NT2/D1 (cell line): ENCODE data around the gene CEP131.

Experiments
- SUZ12 ChIP-seq: IDR thresholded peaks from 2 replicates; pipeline ENCODE4 v1.6.1; 2011; ENCODE audit not compliant: insufficient read length, insufficient read depth; ENCODE audit errors: extremely low read depth
- ZNF274 ChIP-seq: IDR thresholded peaks from 2 replicates; pipeline ENCODE4 v1.6.1; 2011; ENCODE audit warnings: mild to moderate bottlenecking, low read depth, low read length

DNA sequence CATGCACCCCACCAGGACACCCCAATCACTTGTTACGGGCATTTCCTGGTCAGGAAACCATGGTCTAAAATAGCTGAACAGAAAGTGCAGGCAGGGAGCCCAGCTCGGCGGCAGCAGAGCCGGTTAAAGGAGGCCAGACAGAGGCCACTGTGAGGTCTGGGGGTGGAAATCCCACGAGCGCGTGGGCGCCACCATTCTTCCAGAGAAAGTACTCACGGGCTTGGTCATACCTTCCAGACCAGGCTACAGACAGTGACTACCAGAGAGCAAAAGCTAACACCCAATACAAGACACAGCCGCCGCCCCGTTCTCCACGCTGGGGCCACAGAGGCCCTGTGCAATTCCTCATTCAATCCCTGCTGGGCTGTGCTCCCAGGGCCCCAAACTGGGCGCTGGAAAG is 11.9 kb downstream of the CEP131 start:
- TF ChIP-seq SUZ12 (no peak), ZNF274 (no peak)
